Stimulated activated CD8-positive, alpha-beta memory T cell treated with anti-CD3 and anti-CD28 coated beads, Interleukin-15, amount 100 ng/mL, for 1 hour (primary cell): ENCODE results near the gene TMC5.
"Not testable (repeated sequence)": the region's sequence is repeated elsewhere in the genome, so short reads cannot be mapped to it uniquely, and the experiment has no call there.

ENCODE experiments used
- DNase-seq: peaks from one replicate; pipeline ENCODE4 v3.0.0-alpha.2; 2020; ENCODE audit warnings: low read depth

TMC5 gene

DNA sequence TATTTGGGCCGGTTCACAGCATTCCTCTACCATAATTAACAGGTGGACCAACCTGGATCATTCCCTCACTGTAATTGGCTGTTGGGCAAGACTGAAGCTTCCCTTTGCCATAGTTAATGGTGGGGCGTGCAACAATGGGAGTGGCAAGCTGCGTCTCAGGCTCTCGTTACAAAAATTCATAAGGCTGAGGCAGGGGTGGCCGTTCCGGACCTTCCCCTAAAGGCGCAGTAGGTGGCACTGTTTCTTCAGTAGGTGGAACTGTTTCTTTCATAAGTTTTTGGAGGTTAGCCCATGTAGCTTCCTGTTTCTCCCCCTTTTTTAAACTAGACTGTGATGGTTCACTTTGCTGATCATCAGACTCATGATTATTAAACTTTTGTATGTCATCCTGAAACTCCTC lies 17.0 kb upstream of the TMC5 start:
- no peak for DNase-seq

DNA sequence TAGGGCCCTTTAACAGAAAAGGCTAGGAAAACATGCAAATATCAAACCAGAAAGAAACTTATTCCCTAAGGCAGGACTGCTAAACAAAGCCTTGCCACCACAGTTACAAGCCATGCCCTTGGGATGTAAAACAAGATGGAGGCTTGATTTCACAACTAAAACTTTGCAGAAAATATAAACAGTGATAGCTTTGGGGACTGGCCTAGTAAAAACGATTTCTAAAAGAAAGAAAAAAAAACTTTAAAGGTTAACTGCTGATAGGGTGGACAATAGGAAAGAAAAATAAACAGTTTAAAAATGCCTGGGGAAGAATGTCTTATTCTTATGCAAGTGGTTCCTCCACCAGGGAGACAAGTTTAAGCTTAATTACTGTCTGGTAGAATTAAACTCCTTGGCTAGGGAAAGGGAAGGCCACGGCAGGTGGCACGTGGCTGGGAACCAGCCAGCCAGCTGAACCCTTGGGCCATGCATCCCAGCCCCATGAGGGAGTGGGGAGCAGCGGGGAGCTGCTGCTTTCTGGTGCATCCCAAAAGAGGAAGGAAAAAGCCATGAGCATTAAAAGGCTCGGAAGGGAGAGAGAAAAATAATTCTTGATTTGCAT lies 10.7 kb upstream of the TMC5 start:
- no peak for DNase-seq

DNA sequence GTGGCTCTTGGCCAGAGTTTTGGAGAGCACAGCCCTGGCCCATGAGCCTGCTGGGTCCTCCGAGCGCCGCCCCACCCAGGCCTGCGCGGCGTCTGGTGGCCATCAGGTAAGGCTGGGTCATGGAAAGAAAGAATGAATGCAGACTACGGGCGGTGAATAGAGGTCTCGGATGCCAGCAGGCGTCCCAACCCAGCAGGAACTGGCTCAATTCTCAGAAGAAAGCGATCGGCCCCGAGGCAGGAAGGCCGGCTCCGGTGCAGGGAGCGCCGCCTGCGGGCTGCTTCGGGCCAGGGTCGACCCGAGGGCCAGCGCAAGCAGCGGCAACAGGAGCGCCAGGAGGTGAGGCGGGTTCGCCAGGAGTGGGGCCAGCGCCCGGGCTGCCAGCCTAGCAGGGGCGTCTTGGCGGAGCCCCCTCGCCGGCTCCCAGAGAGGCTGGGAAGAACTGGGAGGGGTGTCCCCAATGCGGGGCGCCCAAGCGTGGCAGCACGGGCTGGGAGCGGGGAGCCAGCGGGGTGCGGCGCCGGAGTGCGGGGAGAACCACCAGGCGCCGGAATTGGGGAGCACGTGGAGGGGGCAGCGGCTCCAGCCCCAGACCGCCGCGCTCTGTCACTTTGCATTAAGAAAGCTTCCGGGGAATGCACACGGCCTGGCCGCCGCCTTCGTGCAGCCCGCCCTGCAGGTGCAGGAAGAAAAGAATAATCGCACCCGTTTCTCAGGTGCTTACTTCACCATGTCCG lies 7.1 kb upstream of the TMC5 start:
- no peak for DNase-seq

DNA sequence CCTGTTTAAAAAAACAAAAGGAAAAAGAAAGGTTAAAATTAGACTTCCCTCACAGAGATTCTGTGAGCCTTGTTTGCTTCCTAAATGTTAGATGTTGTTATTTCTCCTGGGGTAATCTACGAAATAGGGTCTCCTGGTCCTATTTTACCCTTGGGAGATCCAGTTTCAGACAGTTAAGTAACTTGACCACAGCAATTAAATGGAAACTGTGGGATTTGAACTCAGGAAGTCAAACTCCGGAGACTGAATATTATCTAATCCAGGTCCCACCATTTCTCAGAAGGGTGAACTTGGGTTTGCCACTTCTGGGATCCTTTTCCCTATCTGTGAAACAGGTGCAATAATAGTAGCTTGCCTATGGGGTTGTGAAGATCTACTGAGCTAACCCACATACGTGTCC lies 6.4 kb upstream of the TMC5 start:
- DNase-seq, result no peak

DNA sequence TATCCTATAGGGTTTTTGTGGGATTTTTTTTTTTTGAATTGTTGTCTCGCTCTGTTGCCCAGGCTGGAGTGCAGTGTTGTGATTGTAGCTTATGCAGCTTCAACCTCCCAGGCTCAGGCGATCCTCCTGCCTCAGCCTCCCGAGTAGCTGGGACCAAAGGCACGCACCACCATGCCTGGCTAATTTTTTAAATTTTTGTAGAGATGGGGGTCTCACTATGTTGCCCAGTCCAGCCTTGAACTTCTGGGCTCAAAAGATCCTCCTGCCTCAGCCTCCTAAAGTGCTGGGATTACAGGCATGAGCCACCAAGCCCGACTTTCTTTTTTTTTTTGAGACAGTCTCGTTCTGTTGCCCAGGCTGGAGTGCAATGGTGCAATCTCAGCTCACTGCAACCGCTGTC lies 5.6 kb upstream of the TMC5 start:
- DNase-seq, result not testable (repeated sequence)

DNA sequence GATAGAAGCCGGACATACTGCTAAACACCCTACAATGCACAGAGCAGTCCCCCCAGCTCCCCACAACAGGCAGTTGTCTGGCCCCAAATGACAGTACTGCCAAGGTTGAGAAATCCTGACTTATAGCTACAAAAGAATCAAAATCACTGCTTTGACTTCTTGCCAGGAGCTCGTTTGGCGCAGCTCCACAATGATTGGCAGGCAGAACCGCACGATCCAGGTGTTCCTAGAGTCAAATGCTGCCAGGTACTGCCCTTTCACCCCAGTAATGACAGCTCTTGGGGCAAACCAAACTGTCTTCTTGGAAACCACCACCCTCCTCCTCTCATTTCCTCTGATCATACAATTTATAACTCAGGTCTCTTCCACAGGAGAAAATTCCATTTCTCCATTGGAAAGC lies 2.2 kb upstream of the TMC5 start:
- no peak for DNase-seq

DNA sequence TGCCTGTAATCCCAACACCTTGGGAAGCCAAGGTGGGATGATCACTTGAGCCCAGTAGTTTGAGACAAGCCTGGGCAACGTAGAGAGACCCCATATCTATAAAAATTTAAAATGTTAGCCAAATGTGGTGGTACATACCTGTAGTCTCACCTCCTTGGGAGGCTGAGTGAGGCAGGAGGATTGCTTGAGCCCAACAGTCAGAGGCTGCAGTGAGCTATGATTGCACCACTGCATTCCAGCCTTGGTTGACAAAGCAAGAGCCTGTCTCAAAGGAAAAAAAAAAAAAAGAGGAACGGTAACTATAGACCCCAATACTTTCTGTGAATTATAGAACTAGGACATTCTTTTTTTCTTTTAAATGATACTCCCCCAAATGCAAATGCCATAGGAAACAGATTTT lies 1.8 kb upstream of the TMC5 start:
- DNase-seq, result no peak

DNA sequence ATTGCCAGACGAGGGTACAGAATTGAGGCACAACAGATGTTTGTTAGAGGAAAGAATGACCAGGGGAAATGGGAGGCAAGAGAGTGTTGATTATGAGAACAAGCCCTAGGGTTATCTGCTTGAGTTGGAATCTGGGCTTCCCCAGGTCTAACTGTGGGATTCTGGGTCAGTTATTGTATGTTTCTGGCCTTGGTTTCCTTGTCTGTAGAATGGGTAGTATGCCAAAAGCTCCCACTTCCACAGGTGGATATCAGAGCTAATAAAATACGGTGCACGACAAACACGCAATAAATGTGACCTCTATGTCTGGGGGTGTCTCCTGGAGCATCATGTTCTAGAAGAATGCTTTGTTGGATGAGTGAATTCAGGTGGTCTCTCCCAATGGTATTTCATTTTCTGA lies 517 bp downstream of the TMC5 start:
- no peak for DNase-seq

DNA sequence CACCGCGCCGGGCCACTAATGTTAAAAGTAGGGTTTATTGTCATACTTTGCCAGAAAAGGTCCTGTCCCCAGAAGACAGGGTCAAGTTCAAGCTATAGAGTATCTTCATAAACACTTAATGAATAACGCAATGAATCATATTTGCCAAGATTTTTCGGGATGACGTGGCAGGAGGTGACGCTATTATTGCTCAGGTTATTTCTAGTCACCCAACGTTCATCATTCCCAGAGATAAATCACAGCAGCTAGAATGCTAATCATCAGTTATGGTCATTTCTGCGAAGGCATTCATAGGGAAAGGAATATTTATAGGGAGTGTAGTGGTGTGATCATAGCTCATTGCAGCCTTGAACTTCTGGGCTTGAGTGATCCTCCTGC lies 2.0 kb downstream of the TMC5 start:
- no peak for DNase-seq

DNA sequence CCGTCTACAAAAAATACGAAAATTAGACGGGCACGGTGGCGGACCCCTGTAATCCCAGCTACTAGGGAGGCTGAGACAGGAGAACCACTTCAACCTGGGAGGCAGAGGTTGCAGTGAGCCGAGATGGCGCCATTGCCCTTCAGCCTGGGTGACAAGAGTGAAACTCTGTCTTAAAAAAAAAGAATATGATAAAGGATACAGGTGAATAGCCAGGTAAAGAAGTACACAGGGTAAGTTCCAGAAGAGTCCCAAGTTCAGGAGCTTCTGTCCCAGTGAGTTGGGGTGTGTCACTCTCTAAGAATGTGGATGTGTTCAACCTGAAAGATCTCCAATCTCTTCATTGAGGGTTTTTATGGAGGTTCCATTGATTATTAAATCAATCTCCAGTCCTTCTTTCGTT lies 6.8 kb downstream of the TMC5 start:
- no peak for DNase-seq

DNA sequence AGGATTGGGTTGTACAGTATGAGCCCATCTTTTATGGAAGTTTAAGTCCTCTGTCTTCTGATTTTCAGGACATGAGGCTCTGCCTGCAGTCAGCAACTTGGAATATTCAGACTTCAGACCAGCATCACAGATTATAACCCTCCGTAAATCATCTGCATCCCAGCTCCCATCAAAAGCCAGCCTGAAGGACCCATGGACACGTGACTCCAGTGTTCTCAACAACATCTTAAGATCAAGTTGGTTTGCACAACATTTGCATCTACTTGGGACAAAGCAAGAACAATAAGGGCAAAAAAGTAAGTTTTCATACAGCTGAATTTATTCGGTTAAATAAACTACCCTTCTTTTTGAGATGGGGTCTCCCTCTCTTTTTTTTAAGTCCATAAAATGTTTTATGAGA lies 12.7 kb downstream of the TMC5 start:
- no peak for DNase-seq

DNA sequence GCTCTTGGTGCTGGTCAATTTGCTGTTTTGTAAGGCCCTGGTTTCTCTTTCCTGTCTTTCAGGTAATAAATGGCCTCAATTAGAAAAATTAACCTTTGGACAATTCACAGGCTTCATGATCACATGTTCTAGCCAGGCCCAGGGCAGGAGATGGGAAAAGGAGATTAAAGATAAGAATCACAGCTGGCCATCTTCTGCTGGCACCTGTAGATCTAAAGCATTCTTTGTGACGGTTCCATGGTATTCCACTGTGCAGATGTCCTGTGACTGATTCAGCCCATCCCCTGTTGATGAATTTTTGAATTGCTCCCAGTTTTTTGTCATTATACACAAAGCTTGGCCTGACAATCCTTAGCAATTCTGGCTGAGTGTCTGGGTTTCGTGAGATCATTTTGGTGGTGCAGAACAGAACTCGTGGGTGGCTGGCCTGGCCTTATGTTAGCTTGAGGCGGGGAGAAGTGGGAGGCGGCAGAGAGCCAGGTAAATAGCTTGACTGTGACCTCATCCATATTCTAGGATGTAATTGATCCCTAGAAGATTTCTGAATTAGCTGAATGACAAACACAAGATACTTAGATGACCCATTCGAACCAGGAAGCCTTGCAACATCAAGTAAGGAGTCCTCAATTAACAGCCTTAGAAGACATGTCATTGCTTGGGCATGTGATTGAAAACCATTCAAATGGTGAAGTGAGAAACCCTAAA lies 14.1 kb downstream of the TMC5 start:
- DNase-seq, result no peak

DNA sequence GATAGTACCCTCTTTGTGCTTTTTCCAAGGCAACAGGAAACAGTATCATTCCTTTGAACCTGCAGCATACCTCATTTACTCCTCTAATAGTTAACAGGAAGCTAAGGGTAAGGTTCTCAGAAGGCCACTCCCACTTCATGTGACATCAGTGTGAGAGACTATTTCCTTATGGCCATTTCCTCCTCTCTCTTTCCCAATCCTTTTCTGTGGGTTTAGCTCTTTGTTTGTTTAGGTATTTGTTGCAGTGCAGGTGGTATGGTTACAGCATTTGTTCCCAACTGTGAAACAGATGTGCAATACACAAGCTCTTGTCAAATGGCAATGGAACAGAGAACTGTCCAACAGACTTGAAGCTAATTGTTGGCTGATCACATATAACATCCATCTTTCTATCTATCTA lies 14.7 kb downstream of the TMC5 start:
- no peak for DNase-seq

DNA sequence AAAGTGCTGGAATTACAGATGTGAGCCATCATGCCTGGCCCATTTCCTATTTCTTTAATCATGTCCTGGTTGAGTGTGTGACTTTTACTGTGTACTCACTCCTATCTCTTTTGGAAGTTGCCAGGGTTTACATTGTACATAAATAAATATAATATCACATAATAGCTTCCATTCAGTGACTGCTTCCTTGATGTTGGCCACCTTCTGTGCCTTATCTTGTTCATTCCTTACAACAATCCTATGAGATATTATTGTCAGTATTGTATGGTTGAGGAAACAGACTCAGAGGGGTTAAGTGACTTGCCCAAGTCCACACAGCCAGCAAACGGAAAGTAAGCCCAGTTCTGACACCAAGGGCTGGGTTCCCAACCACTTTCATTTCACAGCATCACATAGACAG lies 16.9 kb downstream of the TMC5 start:
- no peak for DNase-seq

DNA sequence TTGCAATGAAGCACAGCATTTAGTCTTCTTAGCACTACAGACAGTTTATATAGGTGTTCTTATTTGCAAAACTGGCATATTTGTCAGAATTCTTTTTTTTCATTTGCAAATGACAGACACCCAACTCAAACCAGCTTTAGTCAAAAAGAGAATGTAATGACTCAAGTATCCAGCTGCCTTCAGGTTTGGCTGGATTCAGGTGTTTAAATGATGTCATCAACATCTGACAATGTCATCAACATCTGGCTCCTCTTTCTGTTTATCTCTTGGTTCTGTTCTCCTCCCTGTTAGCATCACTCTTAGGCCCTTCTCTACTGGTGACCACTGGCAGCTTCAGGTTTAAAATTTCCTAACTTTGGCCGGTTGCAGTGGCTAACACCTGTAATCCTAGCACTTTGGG lies 18.9 kb downstream of the TMC5 start:
- no peak for DNase-seq

DNA sequence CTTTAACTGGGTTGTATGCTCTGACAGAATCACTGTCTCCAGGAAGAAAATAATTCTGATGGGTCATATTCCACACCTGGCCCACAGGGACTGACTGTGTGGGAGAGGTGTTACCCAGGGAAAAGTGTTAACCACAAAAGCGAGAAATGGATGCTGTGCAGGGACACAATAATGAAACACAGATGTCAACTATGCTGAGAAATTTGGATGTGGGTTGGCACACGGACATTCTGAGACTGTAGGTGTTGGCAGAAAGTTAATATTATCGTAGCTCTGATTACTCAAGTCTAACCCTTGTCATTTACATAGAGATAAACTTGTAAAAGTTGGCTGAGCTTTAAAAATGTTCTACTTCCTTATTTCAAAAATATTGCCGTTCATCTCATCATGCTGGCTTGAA lies 19.6 kb downstream of the TMC5 start:
- DNase-seq, result no peak

DNA sequence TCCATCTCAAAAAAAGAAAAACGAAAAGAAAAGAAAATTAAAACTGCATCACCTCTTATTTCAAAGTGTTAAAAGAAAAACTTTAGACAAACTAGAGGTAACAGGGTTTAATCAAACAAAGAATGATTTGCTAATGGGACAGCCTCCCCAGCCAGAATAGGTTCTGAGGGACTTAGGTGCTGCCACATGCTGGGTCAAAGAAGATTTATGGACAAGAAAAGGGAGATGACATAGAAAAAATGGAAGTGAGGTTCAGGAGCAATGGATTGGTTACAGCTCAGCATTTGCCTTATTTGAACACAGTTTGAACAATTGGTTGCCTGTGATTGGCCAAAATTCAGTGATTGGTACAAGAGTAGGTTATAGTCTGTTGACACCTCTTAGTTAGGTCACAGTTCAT lies 21.1 kb downstream of the TMC5 start:
- no peak for DNase-seq

DNA sequence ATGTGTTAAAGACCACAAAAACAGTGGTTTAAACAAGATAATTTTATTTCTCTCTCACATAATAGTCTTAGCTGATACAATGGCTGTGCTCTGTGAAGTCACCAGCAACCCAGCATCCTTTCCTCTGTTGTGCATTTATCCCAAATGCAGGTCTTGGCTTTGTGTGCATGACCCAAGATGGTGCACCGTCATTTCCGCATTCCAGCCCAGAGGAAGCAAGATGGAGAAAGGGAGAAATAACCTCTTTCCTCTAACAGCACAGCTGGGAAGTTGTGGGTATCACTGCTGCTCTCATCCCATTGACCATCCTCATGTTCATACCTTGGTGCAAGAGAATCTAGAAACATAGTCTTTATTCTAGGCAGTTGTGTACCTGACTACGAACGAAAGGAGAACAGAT lies 21.8 kb downstream of the TMC5 start:
- DNase-seq, result no peak

DNA sequence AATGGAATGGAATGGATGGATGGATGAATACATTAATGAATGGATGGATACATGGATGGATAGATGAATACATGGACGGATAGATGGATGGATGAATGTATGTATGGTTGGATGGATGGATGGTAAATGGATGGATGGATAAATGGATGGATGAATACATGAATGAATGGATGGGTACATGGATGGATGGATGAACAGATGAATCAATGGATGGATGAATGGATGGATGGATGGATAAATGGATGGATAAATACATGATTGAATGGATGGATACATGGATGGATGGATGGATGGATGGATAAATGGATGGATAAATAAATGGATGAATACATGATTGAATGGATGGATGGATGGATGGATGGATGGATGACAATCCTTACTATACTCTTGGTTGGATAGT lies 26.0 kb downstream of the TMC5 start:
- DNase-seq, result no peak

DNA sequence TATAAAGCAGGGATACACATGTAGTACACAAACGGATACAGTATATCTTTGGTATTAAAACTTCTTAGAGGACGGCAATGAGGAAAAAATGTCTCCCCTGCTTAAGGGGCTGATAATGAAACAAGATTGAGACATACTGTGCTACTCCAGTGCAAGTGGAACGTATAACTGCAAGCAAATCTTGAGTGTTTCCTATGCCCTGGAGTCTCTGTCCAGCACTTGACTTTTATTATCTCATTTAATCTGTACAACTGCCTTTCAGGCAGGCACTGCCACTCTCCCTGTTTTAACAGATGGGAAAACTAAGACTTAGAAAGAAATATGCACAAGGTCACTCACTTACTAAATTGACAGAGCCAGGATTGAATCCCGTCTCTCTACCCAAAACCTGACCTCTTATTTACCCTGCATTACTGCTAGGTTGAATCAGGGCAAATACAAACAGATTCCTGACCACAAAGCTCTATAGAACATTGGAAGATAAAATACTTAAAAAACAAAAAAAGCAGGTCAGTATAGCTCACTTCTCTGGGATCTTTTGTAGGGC lies 28.7 kb downstream of the TMC5 start:
- no peak for DNase-seq

DNA sequence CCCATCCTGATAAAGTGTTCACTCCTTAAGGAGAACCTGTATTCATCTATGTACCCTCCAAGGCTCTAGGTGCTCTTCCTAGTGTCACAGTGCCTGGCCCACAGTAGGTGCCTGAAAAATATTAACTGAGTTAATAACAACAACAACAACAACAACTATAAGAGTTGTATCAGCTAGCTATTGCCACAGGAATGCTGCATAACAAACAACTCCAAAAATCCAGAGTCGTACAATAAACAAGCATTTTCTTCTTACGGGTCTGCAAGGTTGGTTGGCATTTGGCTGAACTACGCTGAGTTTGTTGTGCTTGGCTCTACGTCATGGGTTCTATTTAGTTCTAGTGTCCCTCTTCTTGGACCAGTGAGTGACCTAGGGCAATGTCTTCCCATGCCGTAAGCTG lies 29.2 kb downstream of the TMC5 start:
- DNase-seq, result no peak

DNA sequence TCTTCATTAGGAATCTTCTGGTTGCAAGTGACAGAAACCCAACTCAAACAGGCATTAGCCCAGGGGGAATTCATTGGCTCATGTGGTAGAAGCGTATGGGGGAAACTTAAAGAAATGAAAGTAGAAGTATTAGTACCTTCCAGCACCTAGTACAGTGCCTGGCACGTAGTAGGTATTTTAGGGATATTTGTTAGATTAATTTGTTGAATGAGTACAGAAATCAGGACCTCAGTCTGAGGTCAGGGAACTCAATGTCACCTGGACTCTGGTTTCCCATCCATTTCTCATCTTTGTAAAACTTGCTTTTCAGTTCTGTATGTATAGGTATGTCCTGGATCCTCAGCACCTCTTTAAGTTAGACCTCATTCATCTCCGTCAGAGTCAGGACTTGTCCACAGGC lies 32.5 kb downstream of the TMC5 start:
- no peak for DNase-seq

DNA sequence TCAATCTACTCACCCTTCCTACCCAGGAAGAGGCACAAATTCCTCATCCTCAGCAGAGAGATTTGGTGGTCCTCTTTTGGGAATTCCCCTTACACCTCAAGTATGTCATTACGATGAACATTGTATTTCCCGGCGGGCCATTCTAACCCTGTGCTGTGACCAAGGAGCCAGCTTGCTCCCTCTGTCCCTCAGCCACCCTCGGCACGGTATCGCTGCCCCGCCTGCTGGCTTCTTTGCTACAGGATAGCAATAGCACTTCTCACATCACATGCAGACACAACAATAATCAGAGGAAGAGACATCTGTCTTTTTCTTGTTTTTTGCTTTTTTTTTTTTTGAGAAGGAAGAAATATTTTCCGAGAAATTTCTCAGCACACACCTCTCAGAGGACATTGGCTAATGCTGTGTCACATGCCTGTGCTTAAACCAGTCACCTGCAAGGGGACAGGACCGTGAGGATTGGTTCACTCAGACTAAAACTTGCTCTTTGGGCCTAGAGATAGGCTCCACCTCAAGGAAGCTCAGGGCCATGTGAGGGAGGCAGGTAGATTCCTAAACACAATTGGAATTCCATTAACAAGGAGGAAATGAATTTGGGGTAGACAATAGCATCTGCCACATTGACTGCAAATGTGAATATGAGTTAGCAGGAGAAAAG lies 41.2 kb downstream of the TMC5 start:
- DNase-seq, result no peak
